Naive thymus-derived CD4-positive, alpha-beta T cell (primary cell): ENCODE data around the gene TMEM79. TPM values are rescaled to one million over a fixed set of nuclear protein-coding genes. Genes with fewer than 3 reads are reported as not detected.

Source experiments
- ATAC-seq: fragments of 150-1000 bp; cut with Tn5 transposase; 2 replicates; pipeline ENCODE4 v1.10.0; 2021; ENCODE audit warnings: mild to moderate bottlenecking, moderate library complexity
- CTCF ChIA-PET: fragments of 350-600 bp; sonication (Branson Sonifier 250); formaldehyde crosslinking; loops from one replicate; lab custom pipeline; 2021; ENCODE audit warnings: antibody characterized with exemption; lab: Charles Lee
- POLR2A ChIA-PET: fragments of 350-600 bp; sonication (Branson Sonifier 250); formaldehyde crosslinking; loops from one replicate; lab custom pipeline; 2021; ENCODE audit warnings: antibody characterized with exemption, inconsistent platforms; lab: Charles Lee
- DNase-seq, 9 donors: peaks; one replicate each; pipeline versions ENCODE4 v3.0.0 to v3.0.0-alpha.2; 2020 to 2022; ENCODE audit warnings: mixed read lengths in 1 of 9
- H3K27ac ChIP-seq: one replicate; pipeline ENCODE4 v1.7.0; 2013; ENCODE audit warnings: mild to moderate bottlenecking, low read depth, low read length, moderate library complexity
- H3K27me3 ChIP-seq, 2 donors: one replicate each; pipeline ENCODE4 v1.7.0; 2013; ENCODE audit warnings: low read length in 2 of 2, mild to moderate bottlenecking in 2 of 2, moderate library complexity in 2 of 2; ENCODE audit not compliant: control insufficient read depth in 2 of 2, insufficient read depth in 2 of 2
- H3K36me3 ChIP-seq, 3 experiments: 1 replicate in 2 of 3; 2 replicates in 1 of 3; pipeline ENCODE4 v1.7.0; 2013; ENCODE audit warnings: low read length in 3 of 3, mild to moderate bottlenecking in 3 of 3, moderate library complexity in 1 of 3; ENCODE audit not compliant: insufficient read depth in 3 of 3, control insufficient read depth in 2 of 3
- H3K4me1 ChIP-seq, 2 donors: one replicate each; pipeline ENCODE4 v1.7.0; 2013; ENCODE audit warnings: low read length in 2 of 2, mild to moderate bottlenecking in 2 of 2, moderate library complexity in 1 of 2; ENCODE audit not compliant: control insufficient read depth in 2 of 2, insufficient read depth in 2 of 2
- H3K4me3 ChIP-seq: 2 replicates; pipeline ENCODE4 v1.7.0; 2013; ENCODE audit warnings: mild to moderate bottlenecking, low read length
- H3K9me3 ChIP-seq, 3 experiments: 1 replicate in 2 of 3; 2 replicates in 1 of 3; pipeline ENCODE4 v1.7.0; 2013; ENCODE audit warnings: low read length in 3 of 3; ENCODE audit not compliant: control insufficient read depth in 2 of 3
- H3K27ac Mint-ChIP-seq, 9 donors: one replicate each; pipeline ENCODE4 v1.8.0; 2020 to 2022; ENCODE audit warnings: mixed read lengths in 9 of 9, mild to moderate bottlenecking in 8 of 9, moderate library complexity in 5 of 9, inconsistent platforms in 2 of 9
- H3K27me3 Mint-ChIP-seq, 5 donors: one replicate each; pipeline ENCODE4 v1.8.0; 2021 to 2022; ENCODE audit warnings: mixed read lengths in 5 of 5, mild to moderate bottlenecking in 1 of 5
- H3K36me3 Mint-ChIP-seq, 5 donors: one replicate each; pipeline ENCODE4 v1.8.0; 2020 to 2022; ENCODE audit warnings: mixed read lengths in 5 of 5, mild to moderate bottlenecking in 3 of 5, inconsistent platforms in 1 of 5
- H3K4me1 Mint-ChIP-seq, 7 donors: one replicate each; pipeline ENCODE4 v1.8.0; 2020 to 2022; ENCODE audit warnings: mixed read lengths in 7 of 7, mild to moderate bottlenecking in 3 of 7, inconsistent platforms in 1 of 7
- H3K4me3 Mint-ChIP-seq, 10 donors: one replicate each; pipeline ENCODE4 v1.8.0; 2020 to 2022; ENCODE audit warnings: mild to moderate bottlenecking in 10 of 10, mixed read lengths in 10 of 10, moderate library complexity in 6 of 10, inconsistent platforms in 2 of 10
- H3K9me3 Mint-ChIP-seq, 11 donors: one replicate each; pipeline ENCODE4 v1.8.0; 2020 to 2022; ENCODE audit warnings: mixed read lengths in 11 of 11, mild to moderate bottlenecking in 4 of 11, inconsistent platforms in 1 of 11, moderate library complexity in 1 of 11
- intact Hi-C, 2 donors: fragments of 100-400 bp; cut with micrococcal nuclease; formaldehyde crosslinking; loops; one replicate each; pipeline ENCODE4 v1.15.1; 2023
- polyA plus RNA-seq, 2 donors: library from polyadenylated mRNA; unstranded; fragments of 300-500 nt; fragmentation: Illumina TruSeq; gene quantifications; one replicate each; pipeline ENCODE4 v1.2.3, GENCODE V29; 2021
- total RNA-seq, 6 experiments: library from RNA in 5 of 6; stranded (reverse) in 5 of 6; gene quantifications; 1 replicate in 5 of 6; 2 replicates in 1 of 6; pipeline ENCODE4 v1.2.3 and lab custom pipeline; 2021 to 2026

Gene TMEM79
- total and polyA plus RNA-seq, 7 experiments from 2014 or later: 4.3 to 18.6 (median 9.8) TPM

DNA sequence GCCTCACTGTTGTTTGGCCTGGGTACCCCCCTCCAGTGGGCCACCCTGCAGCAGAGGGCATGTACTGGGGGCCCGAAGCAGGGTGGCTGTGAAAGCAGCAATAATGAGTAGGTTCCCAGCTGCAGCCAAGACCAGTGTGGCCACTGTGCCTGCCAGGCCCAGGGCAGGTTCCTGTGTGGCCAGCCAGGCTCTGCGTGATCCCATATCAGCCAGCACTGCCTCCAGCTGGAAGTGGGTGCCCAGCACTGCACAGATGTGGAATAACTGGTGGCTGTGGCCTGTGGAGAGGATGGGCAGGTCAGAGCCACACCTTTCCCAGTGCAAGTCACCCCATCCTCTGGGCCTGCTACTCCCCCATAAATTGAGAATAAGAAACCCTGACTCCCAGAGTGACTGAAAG, 40.0 kb upstream of the TMEM79 start:
- ATAC-seq: no peak
- H3K27me3 Mint-ChIP-seq: peaks cover 0 to 6% (median 0%) of the 10 kb centered on the region in 5 donors
- ChIA-PET CTCF (no interaction called here), POLR2A (no interaction called here)
- no peak for DNase-seq
- Histone ChIP-seq H3K27ac (no peak overlapping the region), H3K36me3 (peaks cover 0 to 24% (median 3%) of the 10 kb centered on the region in 3 experiments), H3K27me3 (no peaks in the 10 kb centered on the region), H3K9me3 (no peaks in the 10 kb centered on the region), H3K4me1 (peaks cover 8 to 10% of the 10 kb centered on the region in 2 donors), H3K4me3 (no peak overlapping the region)
- H3K4me3 Mint-ChIP-seq: peak overlapping the region in 5 of 10 donors; percentile 14 to 87 (median 86)
- H3K4me1 Mint-ChIP-seq: peaks cover 0 to 24% (median 18%) of the 10 kb centered on the region in 7 donors
- no peaks in the 10 kb centered on the region for H3K9me3 Mint-ChIP-seq
- peaks cover 0 to 15% (median 5%) of the 10 kb centered on the region in 5 donors for H3K36me3 Mint-ChIP-seq
- no peak overlapping the region for H3K27ac Mint-ChIP-seq
- intact Hi-C loops: no loop called here

GRCh38 chr1:156244712-156245111, 39.4 kb upstream of the TMEM79 start:
- no peaks in the 10 kb centered on the region for H3K9me3 Mint-ChIP-seq
- POLR2A ChIA-PET: no interaction called here
- ATAC-seq (no peak), DNase-seq (no peak)
- H3K4me1 Mint-ChIP-seq: peaks cover 0 to 24% (median 18%) of the 10 kb centered on the region in 7 donors
- H3K4me3 Mint-ChIP-seq: peak overlapping the region; percentile 78 to 90 (median 86)
- Histone ChIP-seq H3K36me3 (peaks cover 0 to 24% (median 3%) of the 10 kb centered on the region in 3 experiments), H3K4me3 (no peak overlapping the region), H3K4me1 (peaks cover 8 to 10% of the 10 kb centered on the region in 2 donors), H3K9me3 (no peaks in the 10 kb centered on the region), H3K27me3 (no peaks in the 10 kb centered on the region), H3K27ac (no peak overlapping the region)
- intact Hi-C loops: no loop called here
- peaks cover 0 to 11% (median 3%) of the 10 kb centered on the region in 5 donors for H3K36me3 Mint-ChIP-seq
- H3K27me3 Mint-ChIP-seq: peaks cover 0 to 6% (median 0%) of the 10 kb centered on the region in 5 donors
- peak overlapping the region in 4 of 9 donors; percentile 38 to 68 (median 60) for H3K27ac Mint-ChIP-seq
- CTCF ChIA-PET: no interaction called here

GRCh38 chr1:156245451-156246232, 38.5 kb upstream of the TMEM79 start:
- Histone ChIP-seq H3K27ac (no peak overlapping the region), H3K9me3 (no peaks in the 10 kb centered on the region), H3K27me3 (no peaks in the 10 kb centered on the region), H3K4me3 (peak overlapping the region; percentile 55), H3K4me1 (peaks cover 8 to 10% of the 10 kb centered on the region in 2 donors), H3K36me3 (peaks cover 0 to 27% (median under 1%) of the 10 kb centered on the region in 3 experiments)
- Mint-ChIP-seq H3K27ac (peak overlapping the region; percentile 25 to 73 (median 56)), H3K27me3 (peaks cover 0 to 6% (median 0%) of the 10 kb centered on the region in 5 donors), H3K4me1 (peaks cover 0 to 24% (median 18%) of the 10 kb centered on the region in 7 donors), H3K9me3 (no peaks in the 10 kb centered on the region), H3K4me3 (peak overlapping the region; percentile 78 to 90 (median 86)), H3K36me3 (peaks cover 0 to 5% (median 3%) of the 10 kb centered on the region in 5 donors)
- DNase-seq: peak in 7 of 9 donors; percentile 26 to 45 (median 31)
- intact Hi-C loops: no loop called here
- POLR2A ChIA-PET: no interaction called here
- CTCF ChIA-PET: interaction anchor here (0.6 to 0.8 kb wide), 2 partner anchors 21 to 470 kb away, joined by 3 to 6 read pairs; no protein-coding TSS in a partner anchor
- ATAC-seq: peak; percentile 67

DNA sequence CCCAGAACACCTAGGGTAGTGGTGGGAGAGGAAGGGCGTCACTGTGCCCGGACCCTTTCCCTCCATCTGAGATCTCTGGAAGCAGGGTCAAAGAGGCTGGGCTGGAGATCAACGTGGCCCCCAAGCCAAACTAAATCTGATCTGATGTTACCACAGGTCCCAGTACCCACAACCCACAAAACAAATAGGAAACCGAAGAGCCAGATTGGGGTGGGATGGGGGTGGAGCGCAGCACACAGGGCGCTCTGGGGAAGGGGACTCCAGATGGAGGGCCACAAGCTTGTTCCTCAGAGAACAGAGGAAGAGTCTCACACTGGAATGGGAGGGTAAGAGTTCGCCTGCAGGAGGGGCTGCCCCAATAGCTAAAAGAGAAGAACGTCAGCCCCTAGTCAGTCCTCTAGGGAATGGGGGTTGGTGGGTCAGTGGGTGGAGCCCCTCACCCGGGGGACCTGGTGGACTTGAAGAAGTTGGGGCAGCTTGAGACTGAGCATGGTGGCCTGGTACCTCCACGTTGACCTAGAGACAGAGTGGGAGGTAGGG, 37.8 kb upstream of the TMEM79 start:
- peaks cover 0 to 24% (median 18%) of the 10 kb centered on the region in 7 donors for H3K4me1 Mint-ChIP-seq
- POLR2A ChIA-PET: no interaction called here
- H3K4me3 Mint-ChIP-seq: peak overlapping the region; percentile 7 to 87 (median 58)
- no peaks in the 10 kb centered on the region for H3K9me3 ChIP-seq
- DNase-seq: no peak
- peaks cover 0 to 6% (median 0%) of the 10 kb centered on the region in 5 donors for H3K27me3 Mint-ChIP-seq
- peaks cover 0 to 27% (median 6%) of the 10 kb centered on the region in 3 experiments for H3K36me3 ChIP-seq
- no peak for ATAC-seq
- intact Hi-C loops: no loop called here
- H3K4me3 ChIP-seq: peak overlapping the region; percentile 55
- H3K36me3 Mint-ChIP-seq: peaks cover 0 to 4% (median 0%) of the 10 kb centered on the region in 5 donors
- peak overlapping the region in 3 of 9 donors; percentile 1 to 58 (median 56) for H3K27ac Mint-ChIP-seq
- H3K27ac ChIP-seq: no peak overlapping the region
- H3K27me3 ChIP-seq: no peaks in the 10 kb centered on the region
- no peaks in the 10 kb centered on the region for H3K9me3 Mint-ChIP-seq
- peaks cover 8 to 10% of the 10 kb centered on the region in 2 donors for H3K4me1 ChIP-seq
- CTCF ChIA-PET: interaction anchor here (0.6 to 0.8 kb wide), 2 partner anchors 21 to 470 kb away, joined by 3 to 6 read pairs; no protein-coding TSS in a partner anchor

DNA sequence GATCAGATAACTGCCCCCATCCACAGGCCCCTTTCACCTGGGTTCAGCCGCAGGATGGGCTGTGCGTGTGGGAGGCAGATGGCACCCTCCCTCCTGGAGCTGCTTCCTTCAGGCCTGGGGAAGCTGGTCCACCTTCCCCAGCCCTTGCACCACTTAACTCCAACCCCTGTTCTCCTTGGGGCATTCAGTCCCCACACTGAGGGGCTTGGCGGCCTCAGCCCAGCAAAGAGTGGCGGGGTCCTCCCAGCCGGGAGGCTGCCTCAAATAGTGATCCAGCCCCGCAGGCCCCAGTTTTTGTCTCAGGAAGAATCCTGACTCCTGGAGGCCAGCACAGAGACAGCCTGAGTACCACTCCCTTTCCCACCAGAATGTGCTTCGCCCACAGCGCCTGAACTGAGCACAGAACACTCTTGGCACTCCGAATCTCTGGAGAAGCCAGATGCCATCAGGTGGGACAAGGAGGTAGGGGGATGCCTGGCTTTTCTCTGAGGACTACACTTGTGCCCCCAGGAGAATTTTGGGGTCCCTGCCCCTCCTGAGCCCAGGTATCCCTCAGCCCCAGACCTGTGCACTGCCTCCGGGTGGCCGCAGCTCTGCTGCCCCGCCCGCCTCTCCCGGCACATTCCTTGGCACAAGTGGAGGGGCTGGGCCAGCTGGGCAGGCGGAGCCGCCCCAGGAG, 37.2 kb upstream of the TMEM79 start:
- peak overlapping the region in 4 of 10 donors; percentile 38 to 87 (median 80) for H3K4me3 Mint-ChIP-seq
- CTCF ChIA-PET: interaction anchor here (1.0 kb wide), 1 partner anchor 21 kb away, joined by 3 read pairs; no protein-coding TSS in a partner anchor

More for the DNA sequence above, 37.2 kb upstream of the TMEM79 start:
- no peak overlapping the region for H3K27ac ChIP-seq
- Mint-ChIP-seq H3K36me3 (peaks cover 0 to 4% (median 2%) of the 10 kb centered on the region in 5 donors), H3K9me3 (no peaks in the 10 kb centered on the region), H3K4me1 (peaks cover 0 to 24% (median 18%) of the 10 kb centered on the region in 7 donors), H3K27me3 (peaks cover 0 to 6% (median 0%) of the 10 kb centered on the region in 5 donors), H3K27ac (no peak overlapping the region)
- H3K27me3 ChIP-seq: no peaks in the 10 kb centered on the region
- H3K36me3 ChIP-seq: peaks cover 0 to 31% (median 10%) of the 10 kb centered on the region in 3 experiments
- H3K4me1 ChIP-seq: peaks cover 8 to 10% of the 10 kb centered on the region in 2 donors
- DNase-seq (no peak), ATAC-seq (no peak)
- H3K9me3 ChIP-seq: no peaks in the 10 kb centered on the region
- H3K4me3 ChIP-seq: no peak overlapping the region
- POLR2A ChIA-PET: no interaction called here
- intact Hi-C loops: no loop called here
